Gastrocnemius medialis (tissue), 4 donors: ENCODE results near the gene TTC39B.

ENCODE experiments used
- CTCF ChIP-seq, 5 experiments: fragments of 450-650 bp in 3 of 5; fragments of 200-600 bp in 2 of 5; sonication (generic) in 2 of 5; IDR thresholded peaks in 4 of 5; conservative IDR thresholded peaks in 1 of 5; 1 replicate in 4 of 5; 2 replicates in 1 of 5; pipeline ENCODE4 v1.5.1; 2016 to 2019; ENCODE audit warnings: antibody characterized with exemption in 5 of 5, mild to moderate bottlenecking in 3 of 5, moderate library complexity in 3 of 5
- POLR2A ChIP-seq, 2 donors: fragments of 450-650 bp; IDR thresholded peaks; one replicate each; pipeline ENCODE4 v1.6.1; 2017; ENCODE audit warnings: antibody characterized with exemption in 2 of 2, mild to moderate bottlenecking in 2 of 2, moderate library complexity in 2 of 2

- TF ChIP-seq CTCF (IDR thresholded peaks at IDR 0.05 in 4 of 5, conservative IDR thresholded peaks at IDR 0.05 in 1 of 5) (no peak), POLR2A (IDR thresholded peaks at IDR 0.05) (no peak)
Observed at GRCh38 chr9:15268317-15268716, 38.7 kb downstream of the TTC39B start.
